ENCODE measurements around the gene GRIN1.

Gene GRIN1

DNA sequence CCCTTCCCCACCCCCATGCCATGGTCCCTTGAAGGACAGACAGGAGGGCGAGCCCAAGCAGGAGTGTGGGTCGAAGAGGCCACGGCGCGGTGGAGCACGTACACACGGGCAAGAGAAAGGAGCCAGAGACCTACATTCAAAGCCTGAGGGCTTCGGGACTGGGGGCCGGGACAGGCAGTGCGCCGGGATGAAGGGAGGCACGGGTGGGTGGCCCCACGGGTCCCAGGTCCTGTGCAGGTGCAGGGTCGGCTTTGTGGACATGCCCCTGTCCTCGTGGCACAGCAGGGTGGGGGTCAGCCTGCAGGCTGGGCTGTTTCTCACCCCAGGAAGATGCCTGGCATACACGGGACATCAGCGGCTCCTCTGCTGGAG is 21.1 kb downstream of the GRIN1 start:
- no peak overlapping the region for H3K4me3 ChIP-seq (ENCODE audit: low read depth, low read length)
- H3K9ac ChIP-seq (ENCODE audit: low read depth, low read length) = no peak overlapping the region
- no peaks in the 10 kb centered on the region for H3K4me1 ChIP-seq (ENCODE audit: control insufficient read depth, insufficient read depth, low read length)
- H3K36me3 ChIP-seq (ENCODE audit: control insufficient read depth, insufficient read depth, low read length) = no peaks in the 10 kb centered on the region
- H3K9me3 ChIP-seq (ENCODE audit: control insufficient read depth, insufficient read depth, low read length) = no peaks in the 10 kb centered on the region
- peaks cover 73% of the 10 kb centered on the region for H3K27me3 ChIP-seq (ENCODE audit: control insufficient read depth, insufficient read depth, low read length)

DNA sequence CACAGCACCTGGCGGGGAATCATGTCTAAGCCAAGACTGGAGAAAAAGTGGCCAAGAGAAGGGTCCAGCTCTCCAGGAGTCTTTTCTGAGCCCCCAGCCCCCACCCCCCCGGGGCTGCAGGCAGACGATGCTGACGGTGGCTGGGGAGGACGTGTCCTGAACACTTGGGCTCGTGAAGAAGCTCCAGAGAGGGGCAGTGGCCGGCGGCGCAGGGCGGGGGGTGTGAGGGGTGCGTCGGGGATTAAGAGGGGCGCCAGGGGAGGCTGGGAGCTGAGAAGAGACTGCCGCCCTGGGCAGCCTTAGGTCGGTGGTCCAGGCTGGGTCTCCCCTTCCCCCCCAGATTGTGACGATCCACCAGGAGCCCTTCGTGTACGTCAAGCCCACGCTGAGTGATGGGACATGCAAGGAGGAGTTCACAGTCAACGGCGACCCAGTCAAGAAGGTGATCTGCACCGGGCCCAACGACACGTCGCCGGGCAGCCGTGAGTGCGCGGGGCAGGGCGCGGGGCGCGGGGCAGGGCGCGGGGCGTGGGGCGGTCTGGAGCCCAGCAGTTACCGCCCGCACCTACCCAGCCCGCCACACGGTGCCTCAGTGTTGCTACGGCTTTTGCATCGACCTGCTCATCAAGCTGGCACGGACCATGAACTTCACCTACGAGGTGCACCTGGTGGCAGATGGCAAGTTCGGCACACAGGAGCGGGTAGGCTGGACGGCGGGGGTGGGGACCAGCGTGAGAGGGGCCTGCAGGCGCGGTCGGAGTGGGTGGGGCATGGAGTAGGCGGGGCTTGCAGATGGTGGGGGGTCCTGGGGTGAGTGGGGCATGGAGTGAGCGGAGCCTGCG is 22.0 kb downstream of the GRIN1 start:
- Histone ChIP-seq H3K36me3 (ENCODE audit: control insufficient read depth, insufficient read depth, low read length) (no peaks in the 10 kb centered on the region), H3K9me3 (ENCODE audit: control insufficient read depth, insufficient read depth, low read length) (no peaks in the 10 kb centered on the region), H3K4me1 (ENCODE audit: control insufficient read depth, insufficient read depth, low read length) (no peaks in the 10 kb centered on the region), H3K4me3 (ENCODE audit: low read depth, low read length) (peak overlapping the region; percentile 13), H3K9ac (ENCODE audit: low read depth, low read length) (no peak overlapping the region), H3K27me3 (ENCODE audit: control insufficient read depth, insufficient read depth, low read length) (peaks cover 64% of the 10 kb centered on the region)

DNA sequence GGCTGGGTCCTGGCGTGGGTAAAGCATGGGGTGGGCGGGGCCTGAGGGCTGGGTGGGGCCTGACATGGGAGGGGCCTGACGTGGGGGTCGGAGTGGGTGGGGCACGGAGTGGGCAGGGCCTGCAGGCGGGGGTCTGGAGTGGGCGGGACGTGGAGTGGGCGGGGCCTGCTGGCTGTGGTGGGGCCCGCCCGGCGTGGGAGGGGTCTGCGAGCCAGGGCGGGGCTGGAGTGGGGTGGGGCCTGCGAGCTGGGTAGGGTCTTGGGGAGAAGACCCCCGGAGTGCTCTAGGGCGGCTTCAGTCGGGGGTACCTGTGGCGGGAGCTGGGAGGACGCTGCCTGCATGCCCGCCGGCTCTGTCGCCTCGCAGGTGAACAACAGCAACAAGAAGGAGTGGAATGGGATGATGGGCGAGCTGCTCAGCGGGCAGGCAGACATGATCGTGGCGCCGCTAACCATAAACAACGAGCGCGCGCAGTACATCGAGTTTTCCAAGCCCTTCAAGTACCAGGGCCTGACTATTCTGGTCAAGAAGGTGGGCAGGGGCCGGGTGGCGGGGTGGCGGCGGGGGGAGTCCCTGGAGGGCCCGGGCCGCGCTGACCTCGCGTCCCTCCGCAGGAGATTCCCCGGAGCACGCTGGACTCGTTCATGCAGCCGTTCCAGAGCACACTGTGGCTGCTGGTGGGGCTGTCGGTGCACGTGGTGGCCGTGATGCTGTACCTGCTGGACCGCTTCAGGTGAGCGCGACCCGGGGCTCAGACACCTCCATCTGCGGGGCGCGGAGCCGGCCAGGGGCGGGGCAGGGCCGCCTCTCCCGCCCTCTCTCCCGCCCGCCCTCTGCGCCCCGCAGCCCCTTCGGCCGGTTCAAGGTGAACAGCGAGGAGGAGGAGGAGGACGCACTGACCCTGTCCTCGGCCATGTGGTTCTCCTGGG is 22.9 kb downstream of the GRIN1 start:
- H3K4me3 ChIP-seq (ENCODE audit: low read depth, low read length) = peak overlapping the region; percentile 48
- peaks cover 66% of the 10 kb centered on the region for H3K27me3 ChIP-seq (ENCODE audit: control insufficient read depth, insufficient read depth, low read length)
- no peaks in the 10 kb centered on the region for H3K4me1 ChIP-seq (ENCODE audit: control insufficient read depth, insufficient read depth, low read length)

DNA sequence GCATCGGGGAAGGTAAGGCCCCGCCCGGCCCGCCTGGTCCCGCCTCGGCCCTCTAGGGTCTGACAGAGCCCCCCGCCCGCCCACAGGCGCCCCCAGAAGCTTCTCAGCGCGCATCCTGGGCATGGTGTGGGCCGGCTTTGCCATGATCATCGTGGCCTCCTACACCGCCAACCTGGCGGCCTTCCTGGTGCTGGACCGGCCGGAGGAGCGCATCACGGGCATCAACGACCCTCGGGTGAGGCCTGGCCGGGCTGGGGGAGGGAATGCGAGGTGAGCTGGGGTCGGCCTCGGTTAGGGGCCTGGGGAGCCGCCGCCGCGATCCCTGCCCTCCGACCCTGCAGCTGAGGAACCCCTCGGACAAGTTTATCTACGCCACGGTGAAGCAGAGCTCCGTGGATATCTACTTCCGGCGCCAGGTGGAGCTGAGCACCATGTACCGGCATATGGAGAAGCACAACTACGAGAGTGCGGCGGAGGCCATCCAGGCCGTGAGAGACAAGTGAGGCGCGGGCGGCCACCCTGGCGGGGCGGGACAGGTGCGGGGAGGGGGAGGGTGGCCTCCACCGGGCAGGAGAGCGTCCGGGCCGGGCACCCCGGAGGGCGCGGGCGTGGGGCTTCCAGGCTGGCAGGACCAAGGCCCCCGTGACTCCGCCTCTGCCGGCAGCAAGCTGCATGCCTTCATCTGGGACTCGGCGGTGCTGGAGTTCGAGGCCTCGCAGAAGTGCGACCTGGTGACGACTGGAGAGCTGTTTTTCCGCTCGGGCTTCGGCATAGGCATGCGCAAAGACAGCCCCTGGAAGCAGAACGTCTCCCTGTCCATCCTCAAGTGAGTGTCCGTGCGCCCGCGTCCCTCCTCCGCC is 23.8 kb downstream of the GRIN1 start:
- Histone ChIP-seq H3K36me3 (ENCODE audit: control insufficient read depth, insufficient read depth, low read length) (no peaks in the 10 kb centered on the region), H3K4me1 (ENCODE audit: control insufficient read depth, insufficient read depth, low read length) (no peaks in the 10 kb centered on the region), H3K4me3 (ENCODE audit: low read depth, low read length) (peak overlapping the region; percentile 39)

More for the DNA sequence above, 22.9 kb downstream of the GRIN1 start:
- no peak overlapping the region for H3K9ac ChIP-seq (ENCODE audit: low read depth, low read length)
- H3K9me3 ChIP-seq (ENCODE audit: control insufficient read depth, insufficient read depth, low read length) = no peaks in the 10 kb centered on the region
- H3K36me3 ChIP-seq (ENCODE audit: control insufficient read depth, insufficient read depth, low read length) = no peaks in the 10 kb centered on the region

DNA sequence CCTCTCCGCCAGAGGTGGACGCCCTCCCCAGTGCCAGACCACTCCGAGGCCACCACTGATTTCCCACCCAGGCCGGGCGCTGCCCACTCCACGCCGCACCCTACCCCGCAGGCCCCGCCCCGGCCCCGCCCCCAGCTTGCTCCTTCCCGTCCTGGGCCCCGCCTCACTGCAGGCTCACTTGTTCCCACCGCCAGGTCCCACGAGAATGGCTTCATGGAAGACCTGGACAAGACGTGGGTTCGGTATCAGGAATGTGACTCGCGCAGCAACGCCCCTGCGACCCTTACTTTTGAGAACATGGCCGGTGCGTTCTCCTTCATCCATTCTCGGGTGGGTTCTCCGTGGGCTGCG is 24.4 kb downstream of the GRIN1 start:
- H3K4me3 ChIP-seq (ENCODE audit: low read depth, low read length) = peak overlapping the region; percentile 39
- no peaks in the 10 kb centered on the region for H3K4me1 ChIP-seq (ENCODE audit: control insufficient read depth, insufficient read depth, low read length)
- no peaks in the 10 kb centered on the region for H3K9me3 ChIP-seq (ENCODE audit: control insufficient read depth, insufficient read depth, low read length)
- no peak overlapping the region for H3K9ac ChIP-seq (ENCODE audit: low read depth, low read length)
- no peaks in the 10 kb centered on the region for H3K36me3 ChIP-seq (ENCODE audit: control insufficient read depth, insufficient read depth, low read length)
- peaks cover 63% of the 10 kb centered on the region for H3K27me3 ChIP-seq (ENCODE audit: control insufficient read depth, insufficient read depth, low read length)

More for the DNA sequence above, 23.8 kb downstream of the GRIN1 start:
- H3K27me3 ChIP-seq (ENCODE audit: control insufficient read depth, insufficient read depth, low read length) = peaks cover 66% of the 10 kb centered on the region
- H3K9ac ChIP-seq (ENCODE audit: low read depth, low read length) = no peak overlapping the region
- H3K9me3 ChIP-seq (ENCODE audit: control insufficient read depth, insufficient read depth, low read length) = no peaks in the 10 kb centered on the region

DNA sequence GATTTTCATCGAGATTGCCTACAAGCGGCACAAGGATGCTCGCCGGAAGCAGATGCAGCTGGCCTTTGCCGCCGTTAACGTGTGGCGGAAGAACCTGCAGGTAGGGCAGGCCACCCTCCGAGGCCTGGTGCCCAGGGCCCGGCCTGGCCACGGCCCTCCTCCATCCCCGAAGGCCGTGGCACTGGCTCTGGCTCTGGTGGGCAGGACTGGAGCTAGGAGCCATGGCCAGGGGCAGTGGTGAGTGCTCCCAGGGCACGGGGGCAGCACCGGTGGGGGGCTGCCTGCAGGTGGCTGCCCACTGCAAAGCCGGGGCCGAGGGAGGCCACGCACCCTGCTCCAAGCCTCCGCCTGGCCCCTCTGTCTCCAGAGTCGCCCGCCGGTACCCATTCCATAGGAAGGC is 24.9 kb downstream of the GRIN1 start:
- H3K4me1 ChIP-seq (ENCODE audit: control insufficient read depth, insufficient read depth, low read length) = no peaks in the 10 kb centered on the region

DNA sequence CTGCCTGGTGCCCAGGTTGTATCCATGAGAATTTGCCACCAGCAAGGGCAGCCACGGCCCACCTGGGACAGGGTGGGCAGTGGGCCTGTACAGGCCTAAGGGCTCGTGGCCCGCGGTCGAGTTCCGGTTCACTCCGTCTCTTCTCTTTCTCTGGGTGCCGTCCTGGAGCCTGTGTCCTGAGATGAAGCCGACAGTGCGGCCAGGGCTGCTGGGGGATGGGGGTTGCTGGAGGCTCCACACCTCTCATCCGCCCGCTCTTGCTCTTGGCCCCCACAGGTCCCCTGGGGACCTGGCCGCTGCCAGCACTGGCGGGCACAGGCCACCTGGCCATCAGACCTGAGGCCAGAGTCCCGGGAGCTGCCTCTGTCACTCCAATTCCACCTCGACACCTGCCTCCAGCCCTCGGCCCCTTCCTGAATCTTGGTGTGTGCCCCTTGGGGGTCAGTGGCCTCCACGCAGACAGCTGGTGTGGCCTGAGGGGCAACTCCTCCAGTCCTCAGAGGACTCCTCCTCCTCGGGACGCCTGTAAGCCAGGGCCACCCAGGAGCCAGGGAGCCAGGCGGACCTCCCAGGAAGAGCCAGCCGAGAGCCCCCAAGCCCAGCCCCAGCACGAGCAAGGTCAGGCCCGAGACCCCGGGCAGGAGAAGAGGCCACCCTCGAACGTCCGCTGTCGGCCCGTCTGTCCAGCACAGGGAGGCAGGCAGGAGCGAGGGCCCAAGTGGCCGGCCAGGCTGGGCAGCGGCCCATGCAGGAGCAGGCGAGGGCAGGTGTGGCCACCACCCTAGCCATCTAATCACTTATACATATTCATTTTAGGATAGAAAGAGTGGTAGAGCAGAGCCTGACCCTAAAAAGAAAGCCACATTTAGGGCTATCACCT is 25.7 kb downstream of the GRIN1 start:
- Histone ChIP-seq H3K4me1 (ENCODE audit: control insufficient read depth, insufficient read depth, low read length) (no peaks in the 10 kb centered on the region), H3K9ac (ENCODE audit: low read depth, low read length) (no peak overlapping the region), H3K4me3 (ENCODE audit: low read depth, low read length) (no peak overlapping the region), H3K9me3 (ENCODE audit: control insufficient read depth, insufficient read depth, low read length) (no peaks in the 10 kb centered on the region), H3K27me3 (ENCODE audit: control insufficient read depth, insufficient read depth, low read length) (peaks cover 57% of the 10 kb centered on the region), H3K36me3 (ENCODE audit: control insufficient read depth, insufficient read depth, low read length) (no peaks in the 10 kb centered on the region)

More for the DNA sequence above, 24.9 kb downstream of the GRIN1 start:
- Histone ChIP-seq H3K27me3 (ENCODE audit: control insufficient read depth, insufficient read depth, low read length) (peaks cover 63% of the 10 kb centered on the region), H3K4me3 (ENCODE audit: low read depth, low read length) (no peak overlapping the region), H3K36me3 (ENCODE audit: control insufficient read depth, insufficient read depth, low read length) (no peaks in the 10 kb centered on the region), H3K9ac (ENCODE audit: low read depth, low read length) (no peak overlapping the region), H3K9me3 (ENCODE audit: control insufficient read depth, insufficient read depth, low read length) (no peaks in the 10 kb centered on the region)

DNA sequence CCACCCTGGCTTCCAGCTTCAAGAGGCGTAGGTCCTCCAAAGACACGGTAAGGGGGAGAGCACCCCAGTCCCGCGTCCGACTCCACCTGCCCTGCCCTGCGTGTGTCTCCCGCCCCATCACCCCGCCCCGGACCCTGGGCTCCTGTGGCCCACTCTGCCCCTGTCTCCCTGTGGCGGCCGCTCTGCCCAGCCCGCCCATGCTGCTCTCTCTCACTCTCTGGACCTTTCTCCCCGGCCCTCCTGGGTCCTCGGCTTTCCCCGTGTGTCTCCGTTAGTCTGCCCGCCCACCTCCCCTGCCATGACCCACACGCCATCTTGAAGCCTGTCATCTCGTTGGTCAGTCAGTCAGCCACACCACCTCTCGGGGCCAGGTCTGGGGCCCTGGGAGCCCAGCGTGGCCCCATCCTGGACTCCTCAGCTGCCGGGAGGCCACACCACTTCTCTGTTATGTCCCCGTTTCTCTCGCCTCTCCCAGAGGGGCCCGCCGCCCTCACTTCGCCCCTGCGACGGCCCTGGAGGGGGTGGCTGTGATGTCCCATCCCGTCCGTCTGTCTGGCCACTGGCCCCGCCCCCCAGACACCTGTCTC is 26.4 kb downstream of the GRIN1 start:
- Histone ChIP-seq H3K4me3 (ENCODE audit: low read depth, low read length) (no peak overlapping the region), H3K27me3 (ENCODE audit: control insufficient read depth, insufficient read depth, low read length) (peaks cover 53% of the 10 kb centered on the region), H3K36me3 (ENCODE audit: control insufficient read depth, insufficient read depth, low read length) (no peaks in the 10 kb centered on the region)

DNA sequence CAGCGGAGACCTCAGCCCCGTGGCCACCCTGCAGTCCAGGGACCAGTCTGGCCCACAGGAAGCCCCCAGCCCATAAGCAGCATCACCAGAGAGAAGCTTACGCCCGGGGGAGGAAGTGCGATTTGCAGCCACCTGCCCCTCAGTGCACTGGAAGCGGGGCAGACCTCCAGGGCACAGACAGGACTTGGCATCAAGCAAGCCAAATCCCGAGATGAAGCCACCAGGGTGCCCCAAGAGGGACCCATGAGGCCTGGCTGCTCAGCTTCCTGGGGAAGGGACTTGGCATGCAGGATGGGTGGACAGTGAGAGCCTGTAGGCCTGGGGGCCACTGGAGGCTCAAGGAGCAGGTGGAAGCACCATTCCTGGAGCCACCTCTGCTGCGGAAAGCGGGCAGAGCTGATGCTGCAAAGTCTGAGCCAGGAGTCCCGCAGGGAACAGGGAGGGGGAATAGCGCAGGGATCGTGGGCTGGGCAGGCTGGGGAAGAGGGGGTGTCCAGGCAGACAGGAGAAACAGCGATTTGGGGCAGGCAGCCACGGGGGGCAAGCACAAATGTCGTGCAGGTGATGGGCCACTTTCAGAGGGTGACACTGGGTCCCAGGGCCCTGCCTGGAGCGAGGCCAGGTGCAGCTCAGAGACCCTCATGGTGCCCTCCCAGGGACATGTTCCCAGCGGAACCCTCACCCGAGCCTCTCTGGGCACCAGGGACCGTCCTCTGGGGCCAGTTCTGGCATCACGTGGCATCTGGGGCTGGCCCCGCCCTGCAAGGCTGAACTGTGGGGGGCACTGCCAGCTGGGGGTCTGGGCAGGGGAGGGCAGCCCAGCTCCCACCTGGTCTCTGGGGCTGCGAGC is 27.7 kb downstream of the GRIN1 start:
- Histone ChIP-seq H3K4me1 (ENCODE audit: control insufficient read depth, insufficient read depth, low read length) (no peaks in the 10 kb centered on the region), H3K9me3 (ENCODE audit: control insufficient read depth, insufficient read depth, low read length) (no peaks in the 10 kb centered on the region), H3K9ac (ENCODE audit: low read depth, low read length) (no peak overlapping the region), H3K4me3 (ENCODE audit: low read depth, low read length) (no peak overlapping the region), H3K36me3 (ENCODE audit: control insufficient read depth, insufficient read depth, low read length) (no peaks in the 10 kb centered on the region), H3K27me3 (ENCODE audit: control insufficient read depth, insufficient read depth, low read length) (peaks cover 53% of the 10 kb centered on the region)

More for the DNA sequence above, 26.4 kb downstream of the GRIN1 start:
- Histone ChIP-seq H3K9ac (ENCODE audit: low read depth, low read length) (no peak overlapping the region), H3K4me1 (ENCODE audit: control insufficient read depth, insufficient read depth, low read length) (no peaks in the 10 kb centered on the region), H3K9me3 (ENCODE audit: control insufficient read depth, insufficient read depth, low read length) (no peaks in the 10 kb centered on the region)

DNA sequence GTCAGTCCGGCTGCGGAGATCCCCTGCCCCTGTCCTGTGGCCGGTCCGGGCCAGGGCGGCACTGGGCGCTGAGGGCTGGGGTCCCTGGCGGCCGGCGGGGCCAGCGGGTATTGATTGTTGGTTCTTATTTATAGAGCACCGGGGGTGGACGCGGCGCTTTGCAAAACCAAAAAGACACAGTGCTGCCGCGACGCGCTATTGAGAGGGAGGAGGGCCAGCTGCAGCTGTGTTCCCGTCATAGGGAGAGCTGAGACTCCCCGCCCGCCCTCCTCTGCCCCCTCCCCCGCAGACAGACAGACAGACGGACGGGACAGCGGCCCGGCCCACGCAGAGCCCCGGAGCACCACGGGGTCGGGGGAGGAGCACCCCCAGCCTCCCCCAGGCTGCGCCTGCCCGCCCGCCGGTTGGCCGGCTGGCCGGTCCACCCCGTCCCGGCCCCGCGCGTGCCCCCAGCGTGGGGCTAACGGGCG is 28.4 kb downstream of the GRIN1 start:
- Histone ChIP-seq H3K4me1 (ENCODE audit: control insufficient read depth, insufficient read depth, low read length) (no peaks in the 10 kb centered on the region), H3K9me3 (ENCODE audit: control insufficient read depth, insufficient read depth, low read length) (no peaks in the 10 kb centered on the region), H3K27me3 (ENCODE audit: control insufficient read depth, insufficient read depth, low read length) (peaks cover 48% of the 10 kb centered on the region), H3K36me3 (ENCODE audit: control insufficient read depth, insufficient read depth, low read length) (no peaks in the 10 kb centered on the region), H3K4me3 (ENCODE audit: low read depth, low read length) (no peak overlapping the region), H3K9ac (ENCODE audit: low read depth, low read length) (no peak overlapping the region)
